ENCODE measurements around the gene UBE2V1. TPM values are rescaled to one million over a fixed set of nuclear protein-coding genes. Genes with fewer than 3 reads are reported as not detected.

UBE2V1 gene
- total and polyA plus RNA-seq, 2 of the 13 experiments (the other 11 are each of a cell fraction or from before 2014, with no cell fraction given): 81.3 to 132 TPM

GRCh38 chr20:50038574-50038991 lies 74.4 kb downstream of the UBE2V1 start:
- ATAC-seq (peak; percentile 72), DNase-seq (ENCODE audit: low spot score) (peak; percentile 77), FAIRE-seq (peak; percentile 67)
- no peaks in the 10 kb centered on the region for H3K36me3 ChIP-seq (replicated peaks in 1 of 2; ENCODE audit: control insufficient read depth in 1 of 2, insufficient read depth in 2 of 2, low read length in 2 of 2)
- peaks cover 74% of the 10 kb centered on the region for H3K4me1 ChIP-seq (ENCODE audit: insufficient read depth, low read length)
- no TSS peak for BruUV-seq (replicated peaks)
- H3K27ac ChIP-seq (ENCODE audit: extremely low read length, insufficient read depth, low read length): no peak overlapping the region
- WGBS (ENCODE audit: low lambda C conversion rate): 0% methylated on average over 10 of the region's 10 CpGs
- H3K79me2 ChIP-seq (ENCODE audit: insufficient read depth, low read length): no peaks in the 10 kb centered on the region
- no peak overlapping the region for H2AFZ ChIP-seq (ENCODE audit: low read length)
- no peaks in the 10 kb centered on the region for H4K20me1 ChIP-seq (ENCODE audit: insufficient read depth, low read length)
- intact Hi-C loops (cut with micrococcal nuclease; ENCODE audit: unreplicated experiment) (no loop called here), in situ Hi-C loops (cut with HindIII; ENCODE audit: extremely low pct_ligation_motif_present, low pct_unique_long_range_greater_than_20kb) (no loop called here)
- H3K9me3 ChIP-seq (ENCODE audit: low read length): no peaks in the 10 kb centered on the region
- H3K4me3 ChIP-seq (replicated peaks in 1 of 3; ENCODE audit: insufficient read depth in 1 of 3, low read depth in 2 of 3, low read length in 3 of 3): peak overlapping the region in 1 of 3 experiments; percentile 55; a peak in 2 of 6 replicates
- H3K27me3 ChIP-seq (ENCODE audit: control insufficient read depth in 1 of 2, insufficient read depth in 2 of 2, low read length in 2 of 2): peaks cover 0 to 14% of the 10 kb centered on the region in 2 experiments; a peak in 2 of 5 replicates
- H3K9ac ChIP-seq (ENCODE audit: insufficient read depth, low read depth, low read length): no peak overlapping the region
- ChIA-PET CTCF (ENCODE audit: low intra/inter-chr PET ratio, low total read pairs) (no interaction called here), POLR2A (interaction anchor here (1.1 kb wide), 1 partner anchor 8 kb away, joined by 3 read pairs; no protein-coding TSS in a partner anchor)
- peak overlapping the region; percentile 60 for H3K4me2 ChIP-seq (ENCODE audit: low read depth, low read length)
- TF ChIP-seq DBP (CRISPR knock-in tag; IDR thresholded peaks at IDR 0.05; ENCODE audit: not compliant biosample characterization) (no peak), PATZ1 (CRISPR knock-in tag; IDR thresholded peaks at IDR 0.05) (peak; percentile 93), ZSCAN5A (CRISPR knock-in tag; IDR thresholded peaks at IDR 0.05; ENCODE audit: borderline replicate concordance) (no peak), ZZZ3 (CRISPR knock-in tag; IDR thresholded peaks at IDR 0.05; ENCODE audit: borderline replicate concordance) (no peak), NR0B2 (CRISPR knock-in tag; IDR thresholded peaks at IDR 0.05) (no peak), CENPBD1 (CRISPR knock-in tag; IDR thresholded peaks at IDR 0.05; ENCODE audit: borderline replicate concordance, low read depth) (no peak), NFYC (CRISPR knock-in tag; IDR thresholded peaks at IDR 0.05) (no peak), NR2F6 (IDR thresholded peaks at IDR 0.05) (peak; percentile 39; the same call in 1 of the 2 replicates), NR2F6 (CRISPR knock-in tag; IDR thresholded peaks at IDR 0.05) (peak; percentile 88), HOMEZ (CRISPR knock-in tag; IDR thresholded peaks at IDR 0.05; ENCODE audit: low read depth) (0 out of 2 replicates have a peak, but pooled peaks have one; percentile 39), PITX1 (CRISPR knock-in tag; IDR thresholded peaks at IDR 0.05) (peak; percentile 42), MED13 (CRISPR knock-in tag; IDR thresholded peaks at IDR 0.05) (no peak), ZNF773 (CRISPR knock-in tag; IDR thresholded peaks at IDR 0.05; ENCODE audit: borderline replicate concordance) (no peak), ZNF720 (CRISPR knock-in tag; IDR thresholded peaks at IDR 0.05) (no peak), PBX3 (CRISPR knock-in tag; IDR thresholded peaks at IDR 0.05; ENCODE audit: borderline replicate concordance) (no peak)
